Body of pancreas (tissue), 4 donors: ENCODE measurements around the gene KRTAP21-3. TPM values are rescaled to one million over a fixed set of nuclear protein-coding genes. Genes with fewer than 3 reads are reported as not detected.

Experiments
- ATAC-seq: fragments of 150-250 bp; one replicate; pipeline ENCODE4 v1.9.1; 2016
- DNase-seq, 4 donors: peaks; one replicate each; pipeline ENCODE4 v3.0.0-alpha.2; 2019
- H3K27ac ChIP-seq, 4 donors: fragments of 200-600 bp; sonication (generic); 1 replicate in 3 of 4; 2 replicates in 1 of 4; pipeline versions ENCODE4 v1.5.1 to v1.6.1; 2016 to 2019; ENCODE audit warnings: mild to moderate bottlenecking in 1 of 4, mixed read lengths in 1 of 4, moderate library complexity in 1 of 4
- H3K27me3 ChIP-seq, 2 donors: fragments of 200-600 bp; sonication (generic); one replicate each; pipeline ENCODE4 v1.6.0; 2016; ENCODE audit warnings: mild to moderate bottlenecking in 1 of 2
- H3K36me3 ChIP-seq, 2 donors: fragments of 200-600 bp; sonication (generic); replicated peaks in 1 of 2; 2 replicates each; pipeline ENCODE4 v1.5.1; 2016; ENCODE audit warnings: low read depth in 2 of 2; ENCODE audit not compliant: insufficient read depth in 1 of 2
- H3K4me1 ChIP-seq: fragments of 200-600 bp; sonication (generic); one replicate; pipeline ENCODE4 v1.6.0; 2016
- H3K4me3 ChIP-seq, 2 donors: fragments of 200-600 bp; sonication (generic); 1 replicate in 1 of 2; 2 replicates in 1 of 2; pipeline ENCODE4 v1.5.1; 2016 to 2019
- H3K9me3 ChIP-seq, 3 donors: fragments of 200-600 bp; sonication (generic); 1 replicate in 2 of 3; 2 replicates in 1 of 3; pipeline ENCODE4 v1.5.1; 2016
- POLR2A ChIP-seq, 3 donors: fragments of 450-650 bp; IDR thresholded peaks; one replicate each; pipeline ENCODE4 v1.6.1; 2016; ENCODE audit warnings: antibody characterized with exemption in 3 of 3, mild to moderate bottlenecking in 2 of 3
- WGBS, 2 donors: methylation state at CpG; one replicate each; pipeline ENCODE4 v1.1.5; 2017; 5-methylcytosine and 5-hydroxymethylcytosine counted together
- intact Hi-C: fragments of 100-400 bp; cut with DNase I; formaldehyde crosslinking; loops from one replicate; pipeline ENCODE4 v1.15.1; 2023
- total RNA-seq, 2 donors: library from RNA; depleted of rRNA; stranded (reverse); fragments of >200 nt; gene quantifications; one replicate each; pipeline ENCODE4 v1.1.0, GENCODE V29; 2016
- TF ChIP-seq, protein P1 (sequence below), 7 experiments: fragments of 450-650 bp in 4 of 7; fragments of 200-600 bp in 3 of 7; sonication (generic) in 3 of 7; IDR thresholded peaks; one replicate each; pipeline ENCODE4 v1.5.1; 2016 to 2019; ENCODE audit warnings: antibody characterized with exemption in 7 of 7

Gene KRTAP21-3
- total RNA-seq, 2 donors from 2014 or later = not detected

DNA sequence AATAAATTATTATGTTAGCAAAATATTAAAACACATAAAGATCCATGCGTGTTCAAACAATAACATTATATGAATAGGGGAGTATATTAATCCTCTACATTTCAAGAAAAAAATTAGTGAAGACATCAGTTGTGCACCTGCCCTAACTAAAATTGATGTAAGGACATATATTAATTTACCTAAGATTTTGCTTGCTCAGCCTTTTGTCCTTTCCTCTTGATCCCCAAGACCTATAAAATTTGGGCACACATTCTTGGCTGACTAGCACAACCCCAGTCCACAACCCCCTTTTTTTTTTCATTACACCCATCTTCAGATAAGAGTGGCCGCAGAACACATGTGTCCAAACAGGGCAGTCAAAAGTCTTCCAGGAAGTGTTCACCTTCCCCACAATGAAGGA lies 21.9 kb upstream of the KRTAP21-3 start:
- Histone ChIP-seq H3K36me3 (no peaks in the 10 kb centered on the region), H3K4me3 (no peak overlapping the region), H3K27me3 (no peaks in the 10 kb centered on the region), H3K27ac (no peak overlapping the region), H3K9me3 (no peaks in the 10 kb centered on the region), H3K4me1 (no peaks in the 10 kb centered on the region)
- DNase-seq = no peak
- intact Hi-C loops = no loop called here
- no peak for TF ChIP-seq POLR2A (IDR thresholded peaks at IDR 0.05)
- TF ChIP-seq, protein P1, sequence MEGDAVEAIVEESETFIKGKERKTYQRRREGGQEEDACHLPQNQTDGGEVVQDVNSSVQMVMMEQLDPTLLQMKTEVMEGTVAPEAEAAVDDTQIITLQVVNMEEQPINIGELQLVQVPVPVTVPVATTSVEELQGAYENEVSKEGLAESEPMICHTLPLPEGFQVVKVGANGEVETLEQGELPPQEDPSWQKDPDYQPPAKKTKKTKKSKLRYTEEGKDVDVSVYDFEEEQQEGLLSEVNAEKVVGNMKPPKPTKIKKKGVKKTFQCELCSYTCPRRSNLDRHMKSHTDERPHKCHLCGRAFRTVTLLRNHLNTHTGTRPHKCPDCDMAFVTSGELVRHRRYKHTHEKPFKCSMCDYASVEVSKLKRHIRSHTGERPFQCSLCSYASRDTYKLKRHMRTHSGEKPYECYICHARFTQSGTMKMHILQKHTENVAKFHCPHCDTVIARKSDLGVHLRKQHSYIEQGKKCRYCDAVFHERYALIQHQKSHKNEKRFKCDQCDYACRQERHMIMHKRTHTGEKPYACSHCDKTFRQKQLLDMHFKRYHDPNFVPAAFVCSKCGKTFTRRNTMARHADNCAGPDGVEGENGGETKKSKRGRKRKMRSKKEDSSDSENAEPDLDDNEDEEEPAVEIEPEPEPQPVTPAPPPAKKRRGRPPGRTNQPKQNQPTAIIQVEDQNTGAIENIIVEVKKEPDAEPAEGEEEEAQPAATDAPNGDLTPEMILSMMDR (IDR thresholded peaks at IDR 0.05) = no peak
- no peak for ATAC-seq
- 74 to 75% methylated on average over 2 of the region's 2 CpGs for WGBS, 2 donors

DNA sequence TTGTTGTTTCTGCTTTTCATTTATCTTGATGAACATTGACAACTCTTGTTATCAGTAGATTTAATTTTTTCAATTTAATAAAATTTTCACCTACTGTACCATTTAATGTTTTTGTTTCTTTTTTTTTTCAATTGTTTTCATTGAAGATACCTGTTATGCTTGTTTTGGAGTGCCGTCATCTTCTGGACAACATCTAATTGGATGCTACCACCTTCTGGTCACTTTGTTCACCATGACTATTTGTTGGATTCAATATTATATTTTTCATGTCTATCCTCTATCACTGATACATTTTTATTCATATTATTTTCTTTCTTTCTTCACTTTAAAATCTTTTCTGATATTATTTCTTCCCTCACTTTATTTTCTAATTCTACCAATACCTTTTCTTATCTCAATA lies 14.4 kb upstream of the KRTAP21-3 start:
- Histone ChIP-seq H3K27me3 (no peaks in the 10 kb centered on the region), H3K4me3 (no peak overlapping the region), H3K4me1 (no peaks in the 10 kb centered on the region), H3K9me3 (no peaks in the 10 kb centered on the region), H3K27ac (no peak overlapping the region), H3K36me3 (no peaks in the 10 kb centered on the region)
- ATAC-seq (no peak), DNase-seq (no peak)
- 79 to 80% methylated on average over 1 of the region's 1 CpG for WGBS, 2 donors
- TF ChIP-seq, protein P1 (IDR thresholded peaks at IDR 0.05) = no peak
- TF ChIP-seq POLR2A (IDR thresholded peaks at IDR 0.05) = no peak
- intact Hi-C loops = no loop called here

DNA sequence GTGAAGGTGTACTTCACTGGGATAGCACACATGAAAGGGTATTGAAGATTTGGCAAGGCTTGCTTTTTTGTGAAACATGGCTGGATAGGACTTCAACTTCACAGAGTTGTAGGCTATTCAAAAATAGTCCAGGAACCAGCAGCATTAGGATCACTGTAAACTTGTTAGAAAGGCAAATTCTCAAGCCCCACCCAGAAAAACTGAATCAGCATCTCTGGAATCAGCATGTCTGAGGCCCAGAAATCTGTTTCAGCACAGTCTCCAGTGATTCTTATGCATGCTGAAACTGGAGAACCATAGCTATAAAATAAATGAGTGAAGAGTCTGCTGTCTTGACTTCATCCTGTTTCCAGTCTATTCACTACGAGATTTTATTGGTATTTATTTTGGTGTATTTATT lies 8.1 kb upstream of the KRTAP21-3 start:
- H3K27ac ChIP-seq = no peak overlapping the region
- intact Hi-C loops = no loop called here
- no peak for TF ChIP-seq POLR2A (IDR thresholded peaks at IDR 0.05)
- TF ChIP-seq, protein P1 (IDR thresholded peaks at IDR 0.05) = no peak
- no peaks in the 10 kb centered on the region for H3K36me3 ChIP-seq
- H3K27me3 ChIP-seq = no peaks in the 10 kb centered on the region
- no peaks in the 10 kb centered on the region for H3K9me3 ChIP-seq
- no peaks in the 10 kb centered on the region for H3K4me1 ChIP-seq
- no peak for DNase-seq
- 58 to 71% methylated on average over 1 of the region's 1 CpG for WGBS, 2 donors
- H3K4me3 ChIP-seq = no peak overlapping the region
- ATAC-seq = no peak

DNA sequence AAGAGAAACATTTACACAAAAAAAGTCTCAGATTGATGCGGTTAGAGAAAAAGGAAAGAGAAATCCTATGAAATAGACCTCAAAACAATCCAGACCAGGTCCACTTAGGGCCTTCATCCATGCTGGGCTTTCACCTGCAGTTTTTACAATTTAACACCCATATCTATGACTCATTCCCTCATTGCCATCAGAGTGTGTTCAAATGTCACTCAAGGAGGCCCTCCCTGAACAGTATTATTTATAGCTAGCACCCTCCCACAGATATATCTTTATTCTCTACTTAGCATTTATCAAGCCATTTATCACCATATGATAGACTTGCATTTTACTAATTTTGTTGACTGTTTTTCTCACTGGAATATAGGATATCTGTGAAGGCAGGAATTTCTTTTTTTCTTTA lies 824 bp upstream of the KRTAP21-3 start:
- Histone ChIP-seq H3K27ac (no peak overlapping the region), H3K27me3 (no peaks in the 10 kb centered on the region), H3K36me3 (no peaks in the 10 kb centered on the region), H3K9me3 (no peaks in the 10 kb centered on the region), H3K4me3 (no peak overlapping the region), H3K4me1 (no peaks in the 10 kb centered on the region)
- ATAC-seq = no peak
- WGBS, 2 donors = 85 to 96% methylated on average over 1 of the region's 1 CpG
- intact Hi-C loops = no loop called here
- TF ChIP-seq, protein P1 (IDR thresholded peaks at IDR 0.05) = no peak
- no peak for TF ChIP-seq POLR2A (IDR thresholded peaks at IDR 0.05)
- no peak for DNase-seq

DNA sequence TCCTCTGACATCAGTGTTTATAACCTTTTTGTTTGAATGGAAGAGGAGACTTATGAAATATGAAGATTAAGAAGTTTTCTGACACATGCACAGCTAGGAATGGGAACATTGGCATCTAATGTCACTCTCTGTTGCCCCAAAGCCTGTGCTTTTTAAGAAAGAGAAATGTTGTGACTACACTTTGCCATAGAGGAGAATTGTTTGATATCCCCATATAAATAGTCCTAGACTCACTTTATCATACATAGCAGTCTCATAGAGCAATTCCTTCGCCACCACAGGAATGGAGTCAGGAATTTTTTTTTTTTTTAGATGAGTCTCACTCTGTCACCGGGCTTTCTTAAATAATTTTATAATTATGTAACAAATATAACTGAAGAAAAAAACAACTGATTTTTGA lies 1.5 kb downstream of the KRTAP21-3 start:
- TF ChIP-seq, protein P1 (IDR thresholded peaks at IDR 0.05) = no peak
- TF ChIP-seq POLR2A (IDR thresholded peaks at IDR 0.05) = no peak
- no peak for ATAC-seq
- 77 to 92% methylated on average over 2 of the region's 2 CpGs for WGBS, 2 donors
- no peaks in the 10 kb centered on the region for H3K27me3 ChIP-seq
- H3K4me3 ChIP-seq = no peak overlapping the region
- no peak for DNase-seq
- intact Hi-C loops = no loop called here
- no peaks in the 10 kb centered on the region for H3K4me1 ChIP-seq
- no peaks in the 10 kb centered on the region for H3K36me3 ChIP-seq
- H3K27ac ChIP-seq = no peak overlapping the region
- H3K9me3 ChIP-seq = no peaks in the 10 kb centered on the region
